Glutamatergic neuron (in vitro differentiated cells): Measurements from ENCODE around the gene RHOA. TPM values are rescaled to one million over a fixed set of nuclear protein-coding genes. Genes with fewer than 3 reads are reported as not detected.

Experiments used
- DNase-seq: peaks from one replicate; pipeline ENCODE4 v3.0.0; 2022
- H3K27ac Mint-ChIP-seq: one replicate; pipeline ENCODE4 v1.8.0; 2020; ENCODE audit warnings: mild to moderate bottlenecking, mixed read lengths, inconsistent platforms; ENCODE audit not compliant: unreplicated experiment
- H3K27me3 Mint-ChIP-seq: one replicate; pipeline ENCODE4 v1.8.0; 2020; ENCODE audit warnings: mild to moderate bottlenecking, moderate library complexity, mixed read lengths, inconsistent platforms; ENCODE audit not compliant: unreplicated experiment
- H3K36me3 Mint-ChIP-seq: one replicate; pipeline ENCODE4 v1.8.0; 2020; ENCODE audit warnings: mild to moderate bottlenecking, mixed read lengths, inconsistent platforms; ENCODE audit not compliant: unreplicated experiment
- H3K4me1 Mint-ChIP-seq: one replicate; pipeline ENCODE4 v1.8.0; 2020; ENCODE audit warnings: mild to moderate bottlenecking, low read depth, mixed read lengths, inconsistent platforms; ENCODE audit not compliant: unreplicated experiment
- H3K4me3 Mint-ChIP-seq: one replicate; pipeline ENCODE4 v1.8.0; 2020; ENCODE audit warnings: mild to moderate bottlenecking, mixed read lengths, inconsistent platforms; ENCODE audit not compliant: unreplicated experiment
- H3K9me3 Mint-ChIP-seq: one replicate; pipeline ENCODE4 v1.8.0; 2020; ENCODE audit warnings: mild to moderate bottlenecking, moderate library complexity, mixed read lengths, inconsistent platforms; ENCODE audit not compliant: unreplicated experiment
- total RNA-seq: library from RNA; stranded (reverse); fragmentation: NEBNext Ultra II Directional; extraction: Animal tissue kit (Norgen Biotek cat#: 25700); gene quantifications from one replicate; pipeline ENCODE4 v1.2.1, GENCODE V29; 2021; ENCODE audit not compliant: unreplicated experiment
- TF ChIP-seq, protein P1 (sequence below): fragments of 200-600 bp; sonication (generic); IDR thresholded peaks from one replicate; pipeline ENCODE4 v1.5.0; 2021; ENCODE audit not compliant: partially characterized antibody, unreplicated experiment

RHOA gene
- total RNA-seq, 1 donor from 2014 or later: 262 TPM

DNA sequence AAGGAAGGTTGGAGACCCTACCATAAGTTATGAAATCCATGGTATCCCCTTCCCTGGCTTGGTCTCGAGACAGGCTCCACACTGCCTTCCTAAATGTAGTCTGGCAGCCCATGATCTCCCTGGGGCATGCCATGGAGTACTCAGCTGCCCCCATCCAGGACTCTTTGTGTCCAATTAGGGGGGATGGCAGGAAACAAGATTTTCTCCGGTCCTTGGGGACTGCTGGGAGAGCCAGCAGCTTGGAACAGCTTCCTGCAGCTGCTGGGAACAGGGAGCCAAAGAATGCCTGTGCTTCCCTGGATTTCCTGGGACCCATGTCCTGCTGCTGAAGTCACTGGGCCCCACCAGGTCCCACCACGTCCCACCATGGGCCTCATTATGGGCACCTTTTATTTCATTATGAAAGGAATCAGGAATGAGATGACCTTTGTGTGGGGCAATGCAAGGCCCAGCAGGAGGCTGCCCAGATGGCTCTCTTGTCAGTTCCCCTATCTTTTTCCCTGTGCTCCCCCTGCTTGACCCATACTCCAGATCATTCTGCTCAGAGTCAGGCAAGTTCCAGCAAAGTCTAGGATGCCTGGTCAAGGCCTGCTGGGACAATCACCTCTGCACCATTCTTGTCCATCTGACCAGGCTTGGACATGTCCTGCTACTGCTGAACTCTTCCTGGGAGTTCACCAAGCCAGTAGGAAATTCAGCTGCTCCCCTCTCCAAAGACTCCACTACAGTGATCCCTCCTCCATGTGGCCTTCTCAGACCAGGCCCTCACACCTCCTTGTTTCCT is 43.3 kb upstream of the RHOA start:
- Mint-ChIP-seq H3K9me3 (peaks cover 13% of the 10 kb centered on the region), H3K27me3 (peaks cover 4% of the 10 kb centered on the region), H3K4me3 (peak overlapping the region; percentile 64), H3K27ac (peak overlapping the region; percentile 62), H3K36me3 (no peaks in the 10 kb centered on the region), H3K4me1 (peaks cover 16% of the 10 kb centered on the region)
- TF ChIP-seq, protein P1, sequence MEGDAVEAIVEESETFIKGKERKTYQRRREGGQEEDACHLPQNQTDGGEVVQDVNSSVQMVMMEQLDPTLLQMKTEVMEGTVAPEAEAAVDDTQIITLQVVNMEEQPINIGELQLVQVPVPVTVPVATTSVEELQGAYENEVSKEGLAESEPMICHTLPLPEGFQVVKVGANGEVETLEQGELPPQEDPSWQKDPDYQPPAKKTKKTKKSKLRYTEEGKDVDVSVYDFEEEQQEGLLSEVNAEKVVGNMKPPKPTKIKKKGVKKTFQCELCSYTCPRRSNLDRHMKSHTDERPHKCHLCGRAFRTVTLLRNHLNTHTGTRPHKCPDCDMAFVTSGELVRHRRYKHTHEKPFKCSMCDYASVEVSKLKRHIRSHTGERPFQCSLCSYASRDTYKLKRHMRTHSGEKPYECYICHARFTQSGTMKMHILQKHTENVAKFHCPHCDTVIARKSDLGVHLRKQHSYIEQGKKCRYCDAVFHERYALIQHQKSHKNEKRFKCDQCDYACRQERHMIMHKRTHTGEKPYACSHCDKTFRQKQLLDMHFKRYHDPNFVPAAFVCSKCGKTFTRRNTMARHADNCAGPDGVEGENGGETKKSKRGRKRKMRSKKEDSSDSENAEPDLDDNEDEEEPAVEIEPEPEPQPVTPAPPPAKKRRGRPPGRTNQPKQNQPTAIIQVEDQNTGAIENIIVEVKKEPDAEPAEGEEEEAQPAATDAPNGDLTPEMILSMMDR: no peak
- peak; percentile 77 for DNase-seq

DNA sequence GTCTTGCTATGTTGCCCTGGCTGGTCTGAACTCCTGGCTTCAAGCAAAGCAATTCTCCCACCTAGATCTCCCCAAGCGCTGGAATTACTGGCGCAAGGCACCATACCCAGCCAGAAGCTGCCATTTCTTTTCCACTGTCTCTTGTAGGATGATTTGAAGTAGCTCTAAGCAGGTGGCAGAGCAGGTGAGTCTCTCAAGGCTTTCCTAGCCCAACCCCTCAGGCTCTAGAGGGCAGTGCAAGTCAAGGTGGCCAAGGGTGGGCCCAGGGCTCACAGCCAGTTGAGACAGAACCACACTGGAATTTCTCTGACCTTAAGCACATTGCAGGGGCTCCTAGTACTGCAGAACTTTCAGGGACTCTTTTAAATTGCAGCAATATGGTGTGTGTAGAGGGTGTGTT is 42.7 kb upstream of the RHOA start:
- no peaks in the 10 kb centered on the region for H3K36me3 Mint-ChIP-seq
- H3K4me1 Mint-ChIP-seq: peaks cover 16% of the 10 kb centered on the region
- H3K27me3 Mint-ChIP-seq: peaks cover 4% of the 10 kb centered on the region
- peak overlapping the region; percentile 42 for H3K4me3 Mint-ChIP-seq
- TF ChIP-seq, protein P1: no peak
- DNase-seq: no peak
- H3K27ac Mint-ChIP-seq: peak overlapping the region; percentile 22
- peaks cover 13% of the 10 kb centered on the region for H3K9me3 Mint-ChIP-seq

DNA sequence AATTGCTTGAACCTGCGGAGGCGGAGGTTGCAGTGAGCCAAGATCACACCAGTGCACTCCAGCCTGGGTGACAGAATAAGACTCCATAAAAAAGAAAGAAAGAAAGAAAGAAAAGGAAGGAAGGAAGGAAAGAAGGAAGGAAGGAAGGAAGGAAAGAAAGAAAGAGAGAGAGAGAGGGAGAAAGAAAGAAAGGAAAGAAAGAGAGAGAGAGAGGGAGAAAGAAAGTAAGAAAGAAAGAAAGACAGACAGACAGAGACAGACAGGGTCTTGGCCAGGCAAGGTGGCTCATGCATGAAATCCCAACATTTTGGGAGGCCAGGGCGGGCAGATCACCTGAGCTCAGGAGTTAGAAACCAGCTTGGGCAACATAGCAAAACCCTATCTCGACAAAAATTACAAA is 41.8 kb upstream of the RHOA start:
- DNase-seq: no peak
- peaks cover 11% of the 10 kb centered on the region for H3K4me1 Mint-ChIP-seq
- H3K27me3 Mint-ChIP-seq: peaks cover 3% of the 10 kb centered on the region
- peak overlapping the region; percentile 46 for H3K4me3 Mint-ChIP-seq
- no peak overlapping the region for H3K27ac Mint-ChIP-seq
- TF ChIP-seq, protein P1: no peak
- H3K9me3 Mint-ChIP-seq: peaks cover 14% of the 10 kb centered on the region
- H3K36me3 Mint-ChIP-seq: no peaks in the 10 kb centered on the region

DNA sequence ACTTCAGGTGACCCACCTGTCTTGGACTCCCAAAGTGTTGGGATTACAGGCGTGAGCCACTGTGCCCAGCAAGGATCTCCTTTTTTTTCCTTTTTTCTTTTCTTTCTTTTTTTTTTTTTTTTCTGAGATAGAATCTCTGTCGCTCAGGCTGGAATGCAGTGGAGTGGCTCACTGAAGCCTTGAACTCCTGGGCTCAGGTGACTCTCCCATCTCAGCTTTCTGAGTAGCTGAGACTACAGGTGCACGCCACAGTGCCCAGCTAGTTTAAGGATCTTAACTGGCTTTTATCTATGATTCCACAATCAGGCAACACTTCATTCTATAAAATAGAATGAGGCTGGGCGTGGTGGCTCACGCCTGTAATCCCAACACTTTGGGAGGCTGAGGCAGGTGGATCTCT is 33.6 kb upstream of the RHOA start:
- Mint-ChIP-seq H3K36me3 (no peaks in the 10 kb centered on the region), H3K27me3 (no peaks in the 10 kb centered on the region), H3K27ac (no peak overlapping the region), H3K9me3 (peaks cover 2% of the 10 kb centered on the region), H3K4me1 (no peaks in the 10 kb centered on the region), H3K4me3 (no peak overlapping the region)
- TF ChIP-seq, protein P1: no peak
- DNase-seq: no peak

DNA sequence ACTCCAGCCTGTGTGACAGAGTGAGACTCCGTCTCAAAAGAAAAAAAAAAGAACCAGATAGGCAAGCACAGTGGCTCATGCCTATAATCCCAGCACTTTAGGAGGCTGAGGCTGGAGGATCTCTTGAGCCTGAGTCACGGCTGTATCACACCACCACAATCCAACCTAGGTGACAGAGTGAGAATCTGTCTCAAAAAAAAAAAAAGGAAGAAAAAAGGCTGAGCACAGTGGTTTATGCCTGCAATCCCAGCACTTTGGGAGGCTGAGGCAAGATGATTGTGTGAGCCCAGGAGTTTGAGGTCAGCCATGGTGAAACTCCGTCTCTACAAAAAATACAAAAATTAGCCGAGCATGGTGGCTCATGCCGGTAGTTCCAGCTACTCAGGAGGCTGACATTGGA is 23.0 kb upstream of the RHOA start:
- TF ChIP-seq, protein P1: no peak
- no peaks in the 10 kb centered on the region for H3K27me3 Mint-ChIP-seq
- no peak overlapping the region for H3K4me3 Mint-ChIP-seq
- no peak overlapping the region for H3K27ac Mint-ChIP-seq
- no peaks in the 10 kb centered on the region for H3K9me3 Mint-ChIP-seq
- H3K36me3 Mint-ChIP-seq: no peaks in the 10 kb centered on the region
- H3K4me1 Mint-ChIP-seq: no peaks in the 10 kb centered on the region
- no peak for DNase-seq
